ENCODE measurements around the gene FRMD5.
"Not testable (repeated sequence)": the region's sequence is repeated elsewhere in the genome, so short reads cannot be mapped to it uniquely, and the experiment has no call there.

Gene FRMD5

GRCh38 chr15:44032820-44033219, 162.3 kb downstream of the FRMD5 start:
- DNase-seq (ENCODE audit: low read depth): not testable (repeated sequence)

DNA sequence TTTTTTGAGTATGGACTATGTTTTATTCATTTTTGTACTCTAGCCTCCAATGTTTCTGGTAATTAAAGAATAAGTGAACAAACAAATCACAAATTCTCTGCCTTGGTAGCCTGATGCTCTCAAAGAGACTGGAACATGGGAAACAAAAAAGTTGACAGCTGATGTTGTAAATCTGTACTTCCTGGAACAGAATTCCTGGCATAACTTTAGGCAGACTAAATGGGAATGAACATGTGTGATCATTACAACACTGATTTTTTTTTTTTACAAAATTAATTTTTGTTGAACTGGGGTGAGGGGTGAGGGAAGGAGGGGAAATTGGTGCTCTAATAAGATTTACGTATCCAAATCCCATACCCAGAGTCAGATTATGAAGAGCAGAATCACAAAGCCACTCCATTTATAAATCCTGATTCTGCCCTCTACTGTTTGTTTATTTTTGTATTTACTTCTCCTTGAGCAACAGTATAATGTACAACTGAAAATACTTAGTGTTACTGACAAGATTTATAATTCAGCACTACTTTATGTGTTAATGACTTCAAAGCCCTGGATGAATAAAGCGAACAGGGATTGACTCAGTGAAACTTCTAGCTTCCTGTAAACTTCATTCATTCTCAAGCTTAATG, 165.0 kb downstream of the FRMD5 start:
- no peak for DNase-seq (ENCODE audit: low read depth)

DNA sequence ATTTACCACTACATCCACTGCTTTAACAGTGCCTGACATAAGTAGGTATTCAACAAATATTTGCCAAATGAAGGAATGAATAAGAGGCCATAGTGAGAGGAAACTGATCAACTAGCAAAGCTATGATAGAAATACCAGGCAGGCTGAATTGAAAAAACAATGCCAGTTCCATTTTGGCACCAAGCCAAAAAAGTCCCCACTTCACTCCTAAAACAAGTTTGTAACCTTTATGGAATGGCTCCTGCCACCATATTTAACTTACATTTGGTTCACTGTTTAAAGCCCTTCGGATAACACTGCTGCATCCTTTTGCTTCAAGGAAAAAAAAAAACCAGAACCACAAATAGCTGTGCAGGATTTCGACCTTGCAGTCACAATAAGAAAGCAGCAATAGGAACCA, 166.1 kb downstream of the FRMD5 start:
- no peak for DNase-seq (ENCODE audit: low read depth)

- DNase-seq (ENCODE audit: low read depth): no peak
These were observed 166.7 kb downstream of the FRMD5 start for GRCh38 chr15:44028349-44028748.

DNA sequence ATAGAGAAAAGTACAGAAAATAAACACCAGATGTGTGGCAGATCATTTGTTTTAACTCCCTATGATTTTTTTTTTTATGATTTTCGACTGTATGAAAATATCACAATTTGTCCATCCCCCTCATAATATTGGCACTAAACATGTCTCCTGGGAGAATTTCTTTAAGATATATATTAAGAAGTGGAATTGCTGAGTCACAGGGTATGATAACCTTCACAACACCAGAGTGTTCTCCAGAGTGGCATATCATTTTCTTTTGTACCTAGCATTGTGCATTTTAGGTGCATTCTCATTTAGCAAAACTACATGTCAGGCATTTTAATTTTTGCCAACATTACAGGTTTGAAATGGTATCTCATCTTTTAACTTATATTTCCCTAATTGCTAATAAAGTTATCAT, 170.9 kb downstream of the FRMD5 start:
- no peak for DNase-seq (ENCODE audit: low read depth)

- no peak for DNase-seq (ENCODE audit: low read depth)
These were observed 171.9 kb downstream of the FRMD5 start for GRCh38 chr15:44023176-44023575.

DNA sequence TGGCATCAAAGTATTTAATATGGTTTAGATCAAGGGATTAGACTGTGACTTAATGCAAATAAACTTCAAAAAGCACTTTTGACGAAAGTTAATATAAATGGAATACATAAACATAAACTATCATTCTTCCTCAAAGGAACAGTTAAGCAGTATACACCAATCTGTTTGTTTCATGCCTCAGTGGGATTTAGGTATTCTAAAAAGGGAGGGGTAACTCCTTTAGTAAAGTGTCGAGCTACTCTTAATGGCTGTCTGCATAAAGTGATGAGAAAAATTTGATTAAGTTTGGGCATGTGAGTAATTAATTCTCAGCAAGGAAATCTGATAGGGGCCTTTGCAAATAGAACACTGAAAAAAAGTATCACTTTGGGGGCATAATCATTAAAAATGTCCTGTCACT, 176.9 kb downstream of the FRMD5 start:
- no peak for DNase-seq (ENCODE audit: low read depth)

DNA sequence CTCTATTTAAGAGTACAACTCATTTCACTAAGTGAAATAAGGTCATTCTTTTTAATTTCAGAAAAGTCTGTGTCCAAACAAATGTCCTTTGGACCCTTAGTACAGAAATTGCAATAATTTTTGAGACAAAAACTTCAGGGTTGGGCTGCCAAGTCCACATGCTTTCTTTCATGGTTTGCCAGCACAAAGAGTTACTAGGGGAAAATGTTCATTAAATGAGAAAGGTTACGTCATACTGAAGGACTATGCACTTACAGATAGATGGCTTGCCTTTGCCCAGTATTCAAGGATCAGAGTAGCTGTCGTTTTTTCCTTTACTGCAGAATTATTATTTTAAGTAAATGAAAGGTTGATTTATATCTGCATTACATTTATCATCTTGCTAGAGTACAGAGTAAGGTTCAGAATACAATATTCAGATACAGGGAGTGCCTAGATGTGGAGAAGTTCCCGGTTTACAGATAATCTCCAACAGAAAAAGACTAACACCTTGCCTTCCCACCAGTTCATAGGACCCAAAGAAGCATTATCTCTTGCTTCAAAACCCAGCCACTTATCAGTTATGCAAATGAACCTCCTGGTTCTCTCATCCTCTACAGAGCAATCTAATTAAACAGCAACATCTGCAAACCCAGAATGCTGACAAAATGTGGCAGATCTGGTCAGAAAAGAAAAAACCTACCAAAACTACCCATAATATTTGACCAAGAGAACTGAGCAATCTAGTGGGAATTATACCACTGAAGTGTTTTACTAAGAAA, 179.3 kb downstream of the FRMD5 start:
- no peak for DNase-seq (ENCODE audit: low read depth)

GRCh38 chr15:44011238-44011854, 183.7 kb downstream of the FRMD5 start:
- DNase-seq (ENCODE audit: low read depth): no peak

GRCh38 chr15:44010089-44010488, 185.0 kb downstream of the FRMD5 start:
- no peak for DNase-seq (ENCODE audit: low read depth)

DNA sequence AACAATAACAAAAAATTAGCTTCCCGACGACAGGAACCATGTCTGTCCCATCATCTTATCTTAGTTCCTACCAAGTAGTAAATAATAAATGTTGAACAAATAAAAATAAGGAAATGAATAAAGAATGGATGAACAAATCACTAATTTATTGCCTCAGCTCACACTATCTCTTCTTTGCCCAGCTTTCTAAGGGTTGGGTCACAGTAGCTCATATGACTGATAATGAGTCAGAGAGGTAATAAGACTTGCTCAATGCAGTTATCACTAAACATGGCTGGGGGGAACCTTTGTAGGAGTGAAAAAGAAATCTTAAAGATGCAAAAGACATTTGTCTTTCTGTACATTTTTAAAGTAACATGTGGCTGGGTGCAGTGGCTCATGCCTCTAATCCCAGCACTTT, 186.0 kb downstream of the FRMD5 start:
- DNase-seq (ENCODE audit: low read depth): no peak

GRCh38 chr15:44000248-44000647, 194.8 kb downstream of the FRMD5 start:
- DNase-seq (ENCODE audit: low read depth): not testable (repeated sequence)

DNA sequence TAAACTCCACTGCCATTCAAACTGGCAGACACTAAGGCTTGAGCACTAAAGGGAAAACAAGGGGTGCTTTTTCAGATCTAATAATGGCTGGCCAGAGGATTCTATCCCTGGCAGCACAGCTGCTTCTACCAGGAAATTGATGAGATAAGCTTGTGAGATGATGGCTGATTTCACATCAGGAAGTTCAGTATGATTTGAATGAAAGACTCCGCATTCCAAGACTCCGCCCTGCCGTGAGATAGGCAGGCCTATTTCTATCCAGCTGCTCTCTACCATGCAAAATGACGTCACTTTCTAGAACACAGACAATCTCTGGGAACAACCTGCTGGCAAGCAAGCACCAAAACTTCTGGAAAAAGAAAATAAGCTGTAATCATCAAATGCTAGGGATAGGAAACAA, 196.5 kb downstream of the FRMD5 start:
- no peak for DNase-seq (ENCODE audit: low read depth)

DNA sequence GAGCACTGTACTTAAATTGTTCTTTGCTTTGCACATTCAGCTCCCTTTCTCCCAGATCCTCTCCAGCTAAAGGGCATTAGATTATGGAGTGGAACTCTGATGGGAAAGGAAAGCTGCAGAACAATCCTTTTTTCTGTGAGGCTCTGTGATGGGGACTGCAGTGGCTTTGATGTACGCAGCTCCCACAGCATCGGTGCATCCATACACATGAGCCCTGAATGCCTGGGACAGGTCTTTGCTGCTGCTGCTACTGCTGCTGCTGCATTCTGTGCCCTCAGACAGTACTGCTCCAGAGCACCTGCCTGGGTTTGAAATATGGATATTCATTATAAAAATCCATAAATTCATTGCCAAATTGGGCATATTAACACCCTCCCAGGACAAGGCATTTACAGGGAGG, 203.9 kb downstream of the FRMD5 start:
- no peak for DNase-seq (ENCODE audit: low read depth)

- no peak for DNase-seq (ENCODE audit: low read depth)
These were observed 205.1 kb downstream of the FRMD5 start for GRCh38 chr15:43989938-43990337.

GRCh38 chr15:43988900-43989299, 206.2 kb downstream of the FRMD5 start:
- DNase-seq (ENCODE audit: low read depth): no peak

DNA sequence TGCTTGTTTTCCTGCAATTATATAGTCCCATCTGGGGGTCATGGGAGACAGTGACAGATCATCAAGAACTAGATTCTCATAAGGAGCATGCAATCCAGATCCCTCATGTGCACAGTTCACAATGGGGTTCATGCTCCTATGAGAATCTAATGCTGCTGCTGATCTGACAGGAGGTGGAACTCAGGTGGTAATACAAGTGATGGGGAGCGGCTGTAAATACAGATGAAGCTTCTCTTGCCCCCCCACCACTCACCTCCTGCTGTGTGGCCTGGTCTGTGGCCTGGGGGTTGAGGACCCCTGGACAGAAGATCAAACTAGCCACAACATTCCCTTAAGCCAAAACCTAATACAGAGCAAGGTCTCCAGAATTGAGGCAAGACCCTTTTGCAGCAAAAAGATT, 207.1 kb downstream of the FRMD5 start:
- no peak for DNase-seq (ENCODE audit: low read depth)

- DNase-seq (ENCODE audit: low read depth): no peak
These were observed 208.9 kb downstream of the FRMD5 start for GRCh38 chr15:43985976-43986680.

GRCh38 chr15:43981576-43981975, 213.5 kb downstream of the FRMD5 start:
- DNase-seq (ENCODE audit: low read depth): no peak

DNA sequence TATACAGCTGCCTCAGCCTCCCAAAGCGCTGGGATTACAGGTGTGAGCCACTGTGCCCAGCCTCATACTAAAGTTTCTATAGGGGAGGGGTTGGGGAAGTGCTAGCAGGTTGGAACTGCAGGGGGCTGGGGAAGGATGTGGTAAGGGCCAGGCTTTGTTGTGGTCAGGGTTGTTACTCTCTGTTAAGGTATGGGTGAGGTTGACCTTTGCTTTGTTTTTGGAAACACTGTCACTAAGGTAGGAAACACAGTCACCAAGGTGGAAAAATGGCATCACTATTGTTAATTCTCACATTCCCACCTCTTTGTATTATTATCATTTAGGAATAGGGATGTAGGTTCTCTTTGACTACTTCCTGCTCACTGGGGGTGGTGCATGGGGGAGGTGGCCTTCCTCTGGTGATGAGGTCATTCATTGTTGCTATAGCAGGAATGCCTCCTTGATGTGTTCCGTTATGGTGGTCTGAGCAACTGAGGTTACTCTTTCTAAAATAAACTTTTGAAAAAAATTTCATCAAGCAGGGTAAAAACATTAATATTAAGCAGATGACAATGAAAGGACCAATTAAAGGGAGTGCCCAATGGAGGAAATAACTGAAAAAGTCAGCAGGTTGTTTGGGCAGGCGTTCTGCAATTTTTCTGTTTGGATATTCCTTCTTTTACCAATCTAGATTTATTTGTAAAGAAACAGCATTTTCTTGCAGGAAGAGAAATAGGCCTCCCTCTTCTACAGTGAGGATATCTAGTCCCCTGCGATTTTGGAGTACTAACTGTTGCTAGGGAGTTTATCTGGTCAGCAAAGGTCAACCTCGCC, 217.8 kb downstream of the FRMD5 start:
- DNase-seq (ENCODE audit: low read depth): peak; percentile 30

GRCh38 chr15:43975770-43976169, 219.3 kb downstream of the FRMD5 start:
- no peak for DNase-seq (ENCODE audit: low read depth)

- DNase-seq (ENCODE audit: low read depth): no peak
These were observed 219.7 kb downstream of the FRMD5 start for GRCh38 chr15:43975326-43975725.

Data from activated gamma-delta T cell treated with anti-CD3 and anti-CD28 coated beads, Interleukin-2, amount 50 U/mL, for 16 hours (primary cell).